ENCODE results near the gene ARFRP1.

- no peak for TF ChIP-seq EZH2 (IDR thresholded peaks at IDR 0.05; ENCODE audit: borderline replicate concordance, low read length)
- TF ChIP-seq CTCF (conservative IDR thresholded peaks at IDR 0.05 in 1 of 2, IDR thresholded peaks at IDR 0.05 in 1 of 2; ENCODE audit: extremely low read depth in 1 of 2, insufficient read depth in 1 of 2, low read depth in 1 of 2, low read length in 2 of 2) = no peak
Observed at GRCh38 chr20:63701329-63702035, 6.3 kb downstream of the ARFRP1 start.

All from mammary epithelial cell (primary cell).